Mammary epithelial cell (primary cell): ENCODE results near the gene BACH2.

Experiments used
- EZH2 ChIP-seq: IDR thresholded peaks from 2 replicates; pipeline ENCODE4 v1.6.1; 2012; ENCODE audit warnings: low read length, inconsistent platforms, borderline replicate concordance
- TF ChIP-seq, protein P1 (sequence below), 2 donors: IDR thresholded peaks in 1 of 2; conservative IDR thresholded peaks in 1 of 2; 2 replicates each; pipeline ENCODE4 v1.5.1; 2011 to 2012; ENCODE audit warnings: inconsistent platforms in 2 of 2, low read length in 2 of 2, mild to moderate bottlenecking in 2 of 2, control low read depth in 1 of 2, low read depth in 1 of 2; ENCODE audit not compliant: insufficient read depth in 1 of 2; ENCODE audit errors: extremely low read depth in 1 of 2

DNA sequence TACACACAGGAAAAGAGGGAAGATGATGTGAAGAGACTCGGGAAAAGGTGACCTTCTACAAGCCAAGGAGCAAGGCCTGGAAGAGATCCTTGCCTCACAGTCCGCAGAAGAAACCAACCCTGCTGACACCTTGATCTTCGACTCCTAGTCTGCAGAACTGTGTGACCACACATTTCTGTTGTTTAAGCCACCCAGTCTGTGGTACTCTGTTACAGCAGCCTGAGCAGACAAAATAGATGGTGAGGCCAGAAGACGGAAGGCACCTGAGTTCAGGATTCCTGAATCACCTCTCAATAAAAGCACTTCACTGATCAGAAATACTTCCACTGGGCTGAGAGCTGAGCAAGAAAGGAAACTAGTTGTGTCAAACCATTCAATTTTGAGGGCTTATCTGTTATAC, 103.3 kb downstream of the BACH2 start:
- TF ChIP-seq, protein P1, sequence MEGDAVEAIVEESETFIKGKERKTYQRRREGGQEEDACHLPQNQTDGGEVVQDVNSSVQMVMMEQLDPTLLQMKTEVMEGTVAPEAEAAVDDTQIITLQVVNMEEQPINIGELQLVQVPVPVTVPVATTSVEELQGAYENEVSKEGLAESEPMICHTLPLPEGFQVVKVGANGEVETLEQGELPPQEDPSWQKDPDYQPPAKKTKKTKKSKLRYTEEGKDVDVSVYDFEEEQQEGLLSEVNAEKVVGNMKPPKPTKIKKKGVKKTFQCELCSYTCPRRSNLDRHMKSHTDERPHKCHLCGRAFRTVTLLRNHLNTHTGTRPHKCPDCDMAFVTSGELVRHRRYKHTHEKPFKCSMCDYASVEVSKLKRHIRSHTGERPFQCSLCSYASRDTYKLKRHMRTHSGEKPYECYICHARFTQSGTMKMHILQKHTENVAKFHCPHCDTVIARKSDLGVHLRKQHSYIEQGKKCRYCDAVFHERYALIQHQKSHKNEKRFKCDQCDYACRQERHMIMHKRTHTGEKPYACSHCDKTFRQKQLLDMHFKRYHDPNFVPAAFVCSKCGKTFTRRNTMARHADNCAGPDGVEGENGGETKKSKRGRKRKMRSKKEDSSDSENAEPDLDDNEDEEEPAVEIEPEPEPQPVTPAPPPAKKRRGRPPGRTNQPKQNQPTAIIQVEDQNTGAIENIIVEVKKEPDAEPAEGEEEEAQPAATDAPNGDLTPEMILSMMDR (conservative IDR thresholded peaks at IDR 0.05 in 1 of 2, IDR thresholded peaks at IDR 0.05 in 1 of 2; ENCODE audit: extremely low read depth in 1 of 2, insufficient read depth in 1 of 2, low read depth in 1 of 2, low read length in 2 of 2): no peak
- TF ChIP-seq EZH2: no peak
